GM19193 (cell line): ENCODE results near the gene ZNF592.

Experiments used
- POLR2A ChIP-seq: IDR thresholded peaks from 4 replicates; pipeline ENCODE4 v1.6.1; 2011; ENCODE audit not compliant: insufficient read depth, insufficient read length; ENCODE audit errors: extremely low read depth

ZNF592 gene

DNA sequence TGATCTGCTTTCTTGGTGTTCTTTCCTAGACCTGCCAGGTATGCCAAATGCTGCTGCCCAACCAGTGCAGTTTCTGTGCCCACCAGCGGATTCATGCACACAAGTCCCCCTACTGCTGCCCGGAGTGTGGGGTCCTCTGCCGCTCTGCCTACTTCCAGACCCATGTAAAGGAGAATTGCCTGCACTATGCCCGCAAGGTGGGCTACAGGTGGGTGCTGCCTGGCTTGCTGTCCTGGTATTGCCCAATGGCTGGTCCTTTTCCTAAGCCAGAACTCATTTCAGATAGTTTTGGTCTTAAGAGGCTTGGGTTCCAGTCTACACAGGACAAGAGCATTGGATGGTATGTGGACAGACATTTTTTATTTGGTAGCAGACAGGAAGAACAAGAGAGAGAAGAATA lies 42.3 kb downstream of the ZNF592 start:
- TF ChIP-seq POLR2A = no peak

DNA sequence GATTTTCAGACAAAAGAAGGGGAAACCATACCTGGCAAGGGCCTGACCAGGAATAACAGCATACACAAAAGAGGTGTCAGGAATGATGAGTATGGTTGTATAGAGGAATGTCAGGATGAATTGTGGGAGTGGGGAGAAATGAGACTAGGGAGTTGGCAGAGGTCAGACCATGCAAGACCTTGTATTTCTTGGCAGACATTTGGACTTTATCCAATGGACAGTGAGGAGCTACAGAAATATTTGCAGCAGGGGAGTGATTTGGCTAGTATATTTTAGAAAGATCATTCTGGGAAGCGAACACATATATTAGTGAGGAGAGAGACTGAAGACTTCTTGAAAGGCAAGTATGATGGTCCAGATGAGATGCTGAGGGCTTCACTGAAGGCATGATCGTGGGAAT lies 43.4 kb downstream of the ZNF592 start:
- no peak for TF ChIP-seq POLR2A

DNA sequence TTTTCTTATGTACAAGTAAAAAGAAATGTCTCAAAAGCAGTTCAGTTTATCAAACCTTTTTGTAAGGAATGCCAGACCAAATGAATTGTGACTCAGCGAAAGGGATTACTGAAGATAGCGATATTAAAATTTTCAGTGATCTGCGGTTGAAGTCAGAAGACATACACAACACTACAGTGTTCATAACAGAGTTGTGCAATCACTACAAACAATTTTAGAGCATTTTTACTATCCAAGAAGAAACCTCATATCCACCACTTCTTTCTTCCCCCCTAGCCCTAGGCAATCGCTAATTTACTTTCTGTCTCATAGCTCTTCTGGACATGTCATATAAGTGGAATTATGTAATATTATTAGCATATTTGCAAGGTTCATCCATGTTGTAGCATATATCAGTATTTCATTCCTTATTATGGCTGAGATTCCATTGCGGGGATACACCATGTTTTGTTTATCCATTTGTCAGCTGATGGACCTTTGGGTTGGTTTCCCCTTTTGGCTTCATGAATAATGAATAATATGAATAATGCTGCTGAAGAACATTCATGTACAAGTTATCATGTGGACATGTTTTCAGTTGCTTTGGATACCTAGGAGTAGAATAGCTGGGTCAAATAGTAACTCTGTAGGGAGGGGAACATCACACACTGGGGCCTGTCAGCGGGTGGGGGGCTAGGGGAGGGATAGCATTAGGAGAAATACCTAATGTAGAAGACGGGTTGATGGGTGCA lies 45.2 kb downstream of the ZNF592 start:
- no peak for TF ChIP-seq POLR2A

- TF ChIP-seq POLR2A = no peak
Observed at GRCh38 chr15:84794162-84794547, 45.8 kb downstream of the ZNF592 start.

GRCh38 chr15:84795186-84795585 lies 46.8 kb downstream of the ZNF592 start:
- TF ChIP-seq POLR2A = no peak

GRCh38 chr15:84797212-84797611 lies 48.8 kb downstream of the ZNF592 start:
- no peak for TF ChIP-seq POLR2A

DNA sequence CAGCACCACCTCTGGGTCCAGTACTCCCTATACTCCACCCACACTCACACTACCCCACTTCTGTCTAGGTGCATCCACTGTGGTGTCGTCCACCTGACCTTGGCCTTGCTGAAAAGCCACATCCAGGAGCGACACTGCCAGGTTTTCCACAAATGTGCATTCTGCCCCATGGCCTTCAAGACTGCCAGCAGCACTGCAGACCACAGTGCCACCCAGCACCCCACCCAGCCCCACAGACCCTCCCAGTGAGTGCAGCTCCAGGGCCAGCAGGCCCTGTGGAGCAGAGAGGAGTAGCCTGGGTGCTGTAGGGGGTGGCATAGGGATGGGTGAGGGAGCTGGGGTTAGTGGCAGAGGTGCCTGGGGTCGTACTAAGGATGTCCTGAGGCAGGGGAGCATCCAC lies 49.4 kb downstream of the ZNF592 start:
- TF ChIP-seq POLR2A = no peak

- TF ChIP-seq POLR2A = no peak
Observed at GRCh38 chr15:84798436-84798946, 50.1 kb downstream of the ZNF592 start.

DNA sequence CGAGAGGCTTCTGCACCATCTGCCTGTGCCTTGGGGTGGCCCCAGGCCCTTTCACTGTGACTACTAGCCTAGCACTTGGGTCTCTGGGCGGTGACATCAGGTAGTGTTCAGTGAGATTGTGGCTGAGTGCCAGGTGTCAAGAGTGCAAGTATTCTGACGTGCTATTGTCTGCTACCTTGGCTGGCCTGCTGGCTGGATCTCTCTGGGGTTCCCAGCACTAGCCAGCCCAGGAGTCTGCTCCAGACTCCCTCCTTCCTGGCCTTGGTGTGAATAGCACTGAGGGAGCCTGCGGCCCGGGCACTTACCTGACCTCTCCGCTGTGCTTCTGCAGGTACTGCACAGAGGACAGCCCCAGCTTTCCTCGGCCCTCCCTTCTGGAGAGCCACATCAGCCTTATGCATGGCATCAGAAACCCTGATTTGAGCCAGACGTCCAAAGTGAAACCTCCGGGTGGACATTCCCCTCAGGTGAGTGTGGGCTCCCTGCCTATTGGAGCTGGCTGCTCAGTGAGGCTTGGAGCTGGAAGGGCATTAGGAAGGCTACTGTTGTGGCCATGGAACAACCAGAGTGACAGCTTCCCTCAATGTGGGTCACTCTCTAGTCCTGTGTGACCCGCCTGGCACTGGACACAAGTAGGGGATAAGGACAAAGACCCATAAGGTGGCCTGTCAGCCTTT lies 51.3 kb downstream of the ZNF592 start:
- TF ChIP-seq POLR2A = no peak

DNA sequence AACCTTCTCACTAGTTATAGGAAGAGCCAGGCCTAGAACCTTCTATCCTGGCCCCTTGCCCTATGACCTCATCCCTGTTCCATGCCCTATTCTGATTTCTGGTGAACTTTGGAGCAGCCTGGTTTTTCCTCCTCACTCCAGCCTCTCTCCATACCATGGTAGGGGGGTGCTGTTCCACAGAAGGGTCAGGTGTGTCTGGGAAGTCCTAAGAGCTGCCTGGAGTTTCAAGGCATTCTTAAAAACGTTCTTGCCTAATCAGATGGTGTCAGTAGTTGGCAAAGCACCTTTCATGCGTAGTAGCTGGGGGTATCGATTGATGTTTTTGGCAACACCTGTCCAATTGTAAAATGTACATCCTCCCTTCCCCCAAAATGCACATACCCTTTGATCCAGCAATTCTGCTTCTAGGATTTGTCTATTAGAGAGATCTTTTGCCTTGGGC lies 52.0 kb downstream of the ZNF592 start:
- no peak for TF ChIP-seq POLR2A

- TF ChIP-seq POLR2A = no peak
Observed at GRCh38 chr15:84804005-84804900, 55.9 kb downstream of the ZNF592 start.

DNA sequence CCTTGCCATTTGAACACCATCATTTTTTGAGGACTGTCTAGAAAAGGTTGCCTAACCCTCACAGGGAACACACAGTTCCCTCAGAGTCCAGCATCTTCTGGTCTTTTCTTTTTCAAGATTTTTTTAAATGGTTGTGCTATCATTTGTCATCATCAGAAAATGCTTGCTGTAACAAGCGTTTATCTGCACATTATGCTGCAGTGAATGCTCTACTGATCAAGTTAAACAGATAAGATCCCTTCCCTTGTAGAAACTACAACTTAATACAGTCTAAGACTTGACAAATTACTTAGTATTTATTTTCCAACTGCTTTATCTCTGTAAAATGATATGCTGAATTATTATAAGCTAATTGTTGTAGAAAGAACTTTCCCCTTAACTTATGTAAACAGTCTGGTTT lies 56.8 kb downstream of the ZNF592 start:
- no peak for TF ChIP-seq POLR2A

- TF ChIP-seq POLR2A = no peak
Observed at GRCh38 chr15:84807228-84807627, 58.8 kb downstream of the ZNF592 start.

DNA sequence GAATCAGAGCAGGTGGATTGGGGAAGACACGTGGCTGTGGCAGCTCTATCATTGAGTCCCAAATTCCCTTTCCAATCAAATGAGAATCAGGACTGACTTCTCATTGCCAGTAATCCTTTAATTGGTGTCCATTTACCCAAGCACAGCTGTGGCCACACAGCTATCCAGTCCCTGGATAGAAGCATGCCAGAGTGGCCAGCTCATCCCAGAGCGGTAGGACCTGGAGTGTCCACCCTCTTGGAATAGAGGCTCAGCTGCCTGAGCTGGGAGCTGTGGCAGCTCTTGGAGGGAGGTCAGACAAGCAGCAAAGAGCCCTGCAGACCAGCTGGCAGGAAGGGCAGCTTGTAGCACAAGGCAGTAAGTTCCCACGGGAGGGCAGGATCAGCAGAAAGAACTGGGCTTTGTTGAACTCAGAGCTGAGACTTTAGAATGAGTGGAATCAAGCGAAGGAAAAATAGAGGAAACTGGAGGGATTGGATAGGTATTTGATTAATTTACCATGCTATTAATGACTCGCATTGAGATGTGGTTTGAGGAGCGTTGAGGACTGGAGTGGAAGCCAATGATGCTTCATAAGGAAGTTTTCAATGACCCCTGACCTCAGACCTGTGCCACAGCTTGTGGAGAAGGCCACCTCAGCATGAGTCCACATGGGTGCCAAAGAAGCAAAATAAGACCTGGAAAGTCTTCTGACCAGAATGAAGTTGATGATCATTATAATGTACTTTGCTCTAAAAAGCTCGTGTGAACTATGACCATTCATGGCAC lies 61.9 kb downstream of the ZNF592 start:
- no peak for TF ChIP-seq POLR2A

DNA sequence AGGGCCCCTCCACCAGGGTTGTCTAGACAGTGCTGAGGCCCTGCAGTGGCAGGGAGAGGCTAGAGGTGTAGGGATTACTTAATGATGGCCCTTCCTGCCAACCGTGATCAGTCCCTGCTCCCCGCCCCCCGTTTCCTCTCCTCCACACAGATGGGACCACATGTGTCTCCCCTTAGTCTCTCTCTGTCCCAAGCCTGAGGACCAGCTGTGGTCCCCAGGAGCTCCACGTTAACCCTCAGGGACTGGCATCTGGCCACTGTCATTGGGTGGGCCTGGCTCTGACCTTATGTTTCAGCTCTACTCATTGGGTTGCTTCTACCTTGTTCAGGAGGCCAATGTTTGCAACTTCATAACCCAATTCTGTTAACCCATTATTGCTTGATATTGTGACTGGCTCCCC lies 62.8 kb downstream of the ZNF592 start:
- no peak for TF ChIP-seq POLR2A

DNA sequence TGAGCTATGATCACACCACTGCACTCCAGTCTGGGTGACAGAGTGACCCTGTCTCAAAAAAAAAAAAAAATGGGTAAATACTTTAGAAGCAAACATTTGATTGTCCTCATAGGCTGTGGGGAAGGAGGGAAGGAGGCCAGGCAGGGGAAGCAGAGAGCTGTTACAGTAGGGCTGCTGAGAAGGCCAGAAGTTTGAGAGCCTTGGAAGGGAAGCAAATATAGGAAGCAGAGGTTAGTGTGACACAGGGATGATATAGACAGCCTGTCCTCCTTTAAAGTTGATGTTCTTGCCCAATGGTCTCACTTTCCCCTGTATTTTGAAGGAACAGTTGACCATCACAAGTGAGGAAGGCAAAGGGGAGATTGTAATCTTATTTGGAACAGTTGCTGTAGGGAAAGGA lies 63.4 kb downstream of the ZNF592 start:
- no peak for TF ChIP-seq POLR2A
